Measurements from ENCODE around the gene SIX4.

SIX4 gene

DNA sequence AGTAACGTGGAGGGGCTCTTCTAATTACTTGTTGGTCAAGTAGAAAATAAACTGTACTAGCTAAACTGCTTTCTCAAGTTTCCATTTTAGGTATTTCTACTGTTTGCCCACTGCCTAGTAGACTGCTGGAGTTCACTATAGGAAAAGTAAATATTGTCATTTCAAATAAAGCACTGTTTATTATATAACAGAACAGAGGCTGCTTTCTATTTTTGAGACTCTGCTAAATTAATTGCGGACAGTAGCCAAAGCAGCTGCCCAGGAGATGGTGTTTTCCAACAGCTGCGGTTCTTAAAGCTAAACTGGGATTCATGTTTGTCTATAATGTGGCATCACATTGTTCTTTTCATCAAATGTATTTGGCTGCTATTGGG is 59.0 kb downstream of the SIX4 start:
- DNase-seq (ENCODE audit: insufficient read length, low spot score): no peak
- FAIRE-seq: no peak

DNA sequence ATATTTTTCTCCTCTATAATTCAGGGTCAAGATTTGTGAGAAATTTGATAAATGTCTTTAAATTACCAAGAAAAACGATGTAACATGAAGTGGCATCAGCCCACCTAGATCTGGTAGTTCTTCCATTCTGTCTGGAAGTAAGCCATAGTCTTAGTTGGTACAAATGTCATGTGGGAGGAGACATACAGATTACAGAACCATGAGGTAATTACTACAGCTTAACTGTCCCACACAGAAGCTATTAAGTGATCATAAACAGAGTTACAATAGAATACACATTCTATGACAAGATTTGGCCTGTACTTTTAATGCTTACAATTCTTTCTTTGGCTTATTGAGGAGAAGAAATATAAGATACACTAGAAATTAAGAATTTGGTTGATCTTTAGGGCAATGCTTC is 61.2 kb downstream of the SIX4 start:
- no peak for DNase-seq (ENCODE audit: insufficient read length, low spot score)
- peak; percentile 96 for FAIRE-seq

DNA sequence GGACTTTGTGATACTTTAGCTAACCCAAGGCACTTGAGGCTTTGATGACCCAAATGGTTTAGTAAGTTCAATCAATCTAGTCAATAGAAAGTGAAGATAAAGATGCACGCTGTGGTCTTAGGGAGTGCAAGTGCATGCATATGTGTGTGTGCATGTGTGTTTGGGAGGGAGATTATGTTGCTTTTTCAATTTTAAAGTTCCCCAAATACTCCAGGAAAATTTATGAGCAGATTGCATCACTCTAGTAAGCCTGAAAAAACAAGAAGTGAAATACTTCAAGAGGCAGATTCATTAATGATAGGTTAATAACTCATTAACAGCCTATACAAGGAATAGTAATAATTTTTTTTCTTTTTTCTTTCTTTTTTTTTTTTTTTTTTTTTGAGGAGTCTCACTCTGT is 62.4 kb downstream of the SIX4 start:
- peak; percentile 92 for FAIRE-seq
- no peak for DNase-seq (ENCODE audit: insufficient read length, low spot score)

Data from HTR-8/SVneo (cell line).